ENCODE measurements around the gene TM9SF4. TPM values are rescaled to one million over a fixed set of nuclear protein-coding genes. Genes with fewer than 3 reads are reported as not detected.

Gene TM9SF4
- total RNA-seq, 2 donors from 2014 or later = 77.2 to 84.8 TPM

DNA sequence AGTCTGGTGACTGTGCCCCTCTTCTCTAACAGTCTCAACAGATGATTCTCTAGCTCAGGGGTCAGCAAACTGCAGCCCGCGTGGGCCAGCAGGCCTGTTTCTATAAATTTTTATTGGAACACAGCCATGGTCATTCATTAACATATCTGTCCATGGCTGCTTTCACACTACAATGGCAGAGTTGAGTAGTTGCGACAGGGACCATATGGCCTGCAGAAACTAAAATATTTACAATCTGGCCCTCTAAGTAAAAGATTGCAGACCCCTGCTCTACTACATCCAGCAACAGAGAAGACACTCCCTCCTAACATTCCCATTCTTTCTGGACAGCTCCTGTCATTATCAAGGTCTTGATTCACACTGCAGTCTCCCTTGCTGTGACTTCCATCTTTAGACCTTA lies 52.8 kb downstream of the TM9SF4 start:
- no peaks in the 10 kb centered on the region for H3K4me1 ChIP-seq (ENCODE audit: control insufficient read depth, insufficient read depth, low read length)
- Mint-ChIP-seq H3K9me3 (no peaks in the 10 kb centered on the region), H3K4me1 (no peaks in the 10 kb centered on the region), H3K27me3 (ENCODE audit: insufficient read depth) (no peaks in the 10 kb centered on the region), H3K27ac (no peak overlapping the region), H3K4me3 (no peak overlapping the region), H3K36me3 (ENCODE audit: low read depth) (peaks cover 86% of the 10 kb centered on the region)
- TF ChIP-seq, protein P1, sequence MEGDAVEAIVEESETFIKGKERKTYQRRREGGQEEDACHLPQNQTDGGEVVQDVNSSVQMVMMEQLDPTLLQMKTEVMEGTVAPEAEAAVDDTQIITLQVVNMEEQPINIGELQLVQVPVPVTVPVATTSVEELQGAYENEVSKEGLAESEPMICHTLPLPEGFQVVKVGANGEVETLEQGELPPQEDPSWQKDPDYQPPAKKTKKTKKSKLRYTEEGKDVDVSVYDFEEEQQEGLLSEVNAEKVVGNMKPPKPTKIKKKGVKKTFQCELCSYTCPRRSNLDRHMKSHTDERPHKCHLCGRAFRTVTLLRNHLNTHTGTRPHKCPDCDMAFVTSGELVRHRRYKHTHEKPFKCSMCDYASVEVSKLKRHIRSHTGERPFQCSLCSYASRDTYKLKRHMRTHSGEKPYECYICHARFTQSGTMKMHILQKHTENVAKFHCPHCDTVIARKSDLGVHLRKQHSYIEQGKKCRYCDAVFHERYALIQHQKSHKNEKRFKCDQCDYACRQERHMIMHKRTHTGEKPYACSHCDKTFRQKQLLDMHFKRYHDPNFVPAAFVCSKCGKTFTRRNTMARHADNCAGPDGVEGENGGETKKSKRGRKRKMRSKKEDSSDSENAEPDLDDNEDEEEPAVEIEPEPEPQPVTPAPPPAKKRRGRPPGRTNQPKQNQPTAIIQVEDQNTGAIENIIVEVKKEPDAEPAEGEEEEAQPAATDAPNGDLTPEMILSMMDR (conservative IDR thresholded peaks at IDR 0.05) = no peak
- H3K36me3 ChIP-seq (ENCODE audit: control insufficient read depth, insufficient read depth, low read length) = peaks cover 67% of the 10 kb centered on the region
- no peak overlapping the region for H3K27ac ChIP-seq (ENCODE audit: low read depth, low read length)
- H3K27me3 ChIP-seq (ENCODE audit: control insufficient read depth, insufficient read depth, low read length, poor library complexity, severe bottlenecking) = no peaks in the 10 kb centered on the region
- no peak for DNase-seq
- 93 to 95% methylated on average over 3 of the region's 3 CpGs for WGBS, 2 experiments (ENCODE audit: insufficient coverage in 1 of 2, insufficient read length in 1 of 2)
- H3K9me3 ChIP-seq (ENCODE audit: control insufficient read depth, low read length) = no peaks in the 10 kb centered on the region
- no peak overlapping the region for H3K4me3 ChIP-seq (ENCODE audit: low read length)
- H3K9ac ChIP-seq (ENCODE audit: extremely low read depth, low read length, poor library complexity, severe bottlenecking) = no peak overlapping the region

DNA sequence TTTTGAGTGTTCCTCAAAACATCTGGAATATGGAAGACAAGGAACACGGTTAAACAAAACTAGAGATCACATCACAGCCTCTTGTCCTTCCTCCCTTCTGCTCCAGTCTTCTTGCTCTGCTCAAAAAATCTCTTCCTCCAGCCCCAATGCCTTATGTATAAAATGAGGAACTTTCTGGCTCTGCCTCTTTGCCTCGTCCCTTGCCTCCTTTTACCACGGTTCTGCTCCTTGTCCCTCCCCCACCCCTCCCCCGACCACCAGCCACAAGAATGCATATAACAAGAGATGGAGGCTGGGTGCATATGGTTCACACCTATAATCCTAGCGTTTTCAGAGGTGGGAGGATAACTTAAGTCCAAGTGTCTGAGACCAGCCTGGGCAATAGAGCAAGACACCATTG lies 54.4 kb downstream of the TM9SF4 start:
- H3K27ac ChIP-seq (ENCODE audit: low read depth, low read length) = no peak overlapping the region
- H3K36me3 ChIP-seq (ENCODE audit: control insufficient read depth, insufficient read depth, low read length) = peaks cover 53% of the 10 kb centered on the region
- H3K27me3 ChIP-seq (ENCODE audit: control insufficient read depth, insufficient read depth, low read length, poor library complexity, severe bottlenecking) = no peaks in the 10 kb centered on the region
- no peaks in the 10 kb centered on the region for H3K9me3 Mint-ChIP-seq
- no peak overlapping the region for H3K4me3 ChIP-seq (ENCODE audit: low read length)
- no peaks in the 10 kb centered on the region for H3K4me1 ChIP-seq (ENCODE audit: control insufficient read depth, insufficient read depth, low read length)
- no peaks in the 10 kb centered on the region for H3K9me3 ChIP-seq (ENCODE audit: control insufficient read depth, low read length)
- H3K4me3 Mint-ChIP-seq = no peak overlapping the region
- H3K27ac Mint-ChIP-seq = no peak overlapping the region
- 93 to 100% methylated on average over 2 to 5 of the region's 5 CpGs for WGBS, 2 experiments (ENCODE audit: insufficient coverage in 1 of 2, insufficient read length in 1 of 2)
- H3K27me3 Mint-ChIP-seq (ENCODE audit: insufficient read depth) = no peaks in the 10 kb centered on the region
- peaks cover 7% of the 10 kb centered on the region for H3K4me1 Mint-ChIP-seq
- DNase-seq = no peak
- TF ChIP-seq, protein P1 (conservative IDR thresholded peaks at IDR 0.05) = no peak
- H3K36me3 Mint-ChIP-seq (ENCODE audit: low read depth) = peaks cover 76% of the 10 kb centered on the region
- no peak overlapping the region for H3K9ac ChIP-seq (ENCODE audit: extremely low read depth, low read length, poor library complexity, severe bottlenecking)

DNA sequence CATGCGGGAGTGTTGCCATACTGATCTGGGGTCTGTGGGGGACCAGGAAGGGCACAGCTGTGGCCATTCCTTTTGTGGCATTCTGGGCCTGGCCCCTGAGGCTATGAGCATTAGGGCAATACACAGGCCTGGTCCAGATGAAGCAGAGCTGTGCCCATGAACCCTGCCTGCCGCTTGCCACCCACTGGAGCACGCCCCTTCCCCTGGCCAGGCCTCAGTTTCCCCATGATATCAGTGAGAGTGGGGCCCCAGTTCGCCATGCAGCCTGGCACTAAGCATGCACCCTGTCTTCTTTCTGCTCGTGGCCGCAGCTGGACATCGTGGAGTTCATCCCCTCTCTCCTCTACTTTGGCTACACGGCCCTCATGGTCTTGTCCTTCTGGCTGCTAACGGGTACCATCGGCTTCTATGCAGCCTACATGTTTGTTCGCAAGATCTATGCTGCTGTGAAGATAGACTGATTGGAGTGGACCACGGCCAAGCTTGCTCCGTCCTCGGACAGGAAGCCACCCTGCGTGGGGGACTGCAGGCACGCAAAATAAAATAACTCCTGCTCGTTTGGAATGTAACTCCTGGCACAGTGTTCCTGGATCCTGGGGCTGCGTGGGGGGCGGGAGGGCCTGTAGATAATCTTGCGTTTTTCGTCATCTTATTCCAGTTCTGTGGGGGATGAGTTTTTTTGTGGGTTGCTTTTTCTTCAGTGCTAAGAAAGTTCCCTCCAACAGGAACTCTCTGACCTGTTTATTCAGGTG lies 55.6 kb downstream of the TM9SF4 start:
- 94 to 97% methylated on average over 15 to 21 of the region's 21 CpGs for WGBS, 2 experiments (ENCODE audit: insufficient coverage in 1 of 2, insufficient read length in 1 of 2)
- TF ChIP-seq, protein P1 (conservative IDR thresholded peaks at IDR 0.05) = no peak
- Histone ChIP-seq H3K36me3 (ENCODE audit: control insufficient read depth, insufficient read depth, low read length) (peaks cover 41% of the 10 kb centered on the region), H3K4me1 (ENCODE audit: control insufficient read depth, insufficient read depth, low read length) (no peaks in the 10 kb centered on the region), H3K9ac (ENCODE audit: extremely low read depth, low read length, poor library complexity, severe bottlenecking) (no peak overlapping the region), H3K27me3 (ENCODE audit: control insufficient read depth, insufficient read depth, low read length, poor library complexity, severe bottlenecking) (no peaks in the 10 kb centered on the region), H3K9me3 (ENCODE audit: control insufficient read depth, low read length) (no peaks in the 10 kb centered on the region), H3K4me3 (ENCODE audit: low read length) (no peak overlapping the region), H3K27ac (ENCODE audit: low read depth, low read length) (no peak overlapping the region)
- Mint-ChIP-seq H3K9me3 (no peaks in the 10 kb centered on the region), H3K27me3 (ENCODE audit: insufficient read depth) (no peaks in the 10 kb centered on the region), H3K36me3 (ENCODE audit: low read depth) (peaks cover 64% of the 10 kb centered on the region), H3K27ac (no peak overlapping the region), H3K4me1 (peaks cover 7% of the 10 kb centered on the region), H3K4me3 (no peak overlapping the region)
- DNase-seq = peak; percentile 26

Data from endodermal cell (in vitro differentiated cells).